Esophagus squamous epithelium (tissue), 5 donors: Measurements from ENCODE around the gene ADPRM. TPM values are rescaled to one million over a fixed set of nuclear protein-coding genes. Genes with fewer than 3 reads are reported as not detected.
"Not testable (repeated sequence)": the region's sequence is repeated elsewhere in the genome, so short reads cannot be mapped to it uniquely, and the experiment has no call there.

Experiments
- DNase-seq: peaks from one replicate; lab custom pipeline; 2025; lab: John Stamatoyannopoulos, UW
- H3K27ac ChIP-seq, 4 donors: fragments of 200-600 bp; sonication (generic); one replicate each; pipeline ENCODE4 v1.5.1; 2016 to 2019; ENCODE audit warnings: mild to moderate bottlenecking in 1 of 4
- H3K27me3 ChIP-seq, 4 donors: fragments of 200-600 bp; sonication (generic); 1 replicate in 3 of 4; 2 replicates in 1 of 4; pipeline versions ENCODE4 v1.5.1 to v1.6.0; 2017 to 2021; ENCODE audit warnings: antibody characterized with exemption in 1 of 4
- H3K36me3 ChIP-seq, 3 donors: fragments of 200-600 bp; sonication (generic); one replicate each; pipeline ENCODE4 v1.5.1; 2016 to 2019
- H3K4me1 ChIP-seq, 3 donors: fragments of 200-600 bp; sonication (generic); one replicate each; pipeline ENCODE4 v1.5.1; 2017 to 2019
- H3K4me3 ChIP-seq, 4 donors: fragments of 200-600 bp; sonication (generic); 1 replicate in 3 of 4; 2 replicates in 1 of 4; pipeline ENCODE4 v1.5.1; 2016 to 2019; ENCODE audit warnings: mild to moderate bottlenecking in 2 of 4, moderate library complexity in 1 of 4
- H3K9me3 ChIP-seq, 3 donors: fragments of 200-600 bp; sonication (generic); one replicate each; pipeline ENCODE4 v1.5.1; 2016 to 2019
- POLR2A ChIP-seq, 4 donors: fragments of 450-650 bp; IDR thresholded peaks; one replicate each; pipeline ENCODE4 v1.6.1; 2017; ENCODE audit warnings: antibody characterized with exemption in 4 of 4, mild to moderate bottlenecking in 4 of 4, moderate library complexity in 3 of 4
- WGBS, 2 donors: methylation state at CpG; one replicate each; pipeline ENCODE4 v1.1.5; 2018; 5-methylcytosine and 5-hydroxymethylcytosine counted together
- intact Hi-C: fragments of 100-400 bp; cut with DNase I; formaldehyde crosslinking; loops from one replicate; pipeline ENCODE4 v1.15.0; 2022
- total RNA-seq, 4 donors: library from RNA; depleted of rRNA; stranded (reverse); fragments of >200 nt; gene quantifications; one replicate each; pipeline ENCODE4 v1.1.0, GENCODE V29; 2016
- TF ChIP-seq, protein P1 (sequence below), 6 experiments: fragments of 450-650 bp in 4 of 6; fragments of 200-600 bp in 2 of 6; sonication (generic) in 2 of 6; IDR thresholded peaks; one replicate each; pipeline ENCODE4 v1.5.1; 2016 to 2019; ENCODE audit warnings: antibody characterized with exemption in 6 of 6, mild to moderate bottlenecking in 4 of 6, moderate library complexity in 4 of 6
- donor health status: DM: yes; HTN: yes; CAD: no.

ADPRM gene
- total RNA-seq, 4 donors from 2014 or later = 3.3 to 11.8 (median 4.4) TPM

GRCh38 chr17:10727192-10727591 lies 29.8 kb downstream of the ADPRM start:
- Histone ChIP-seq H3K36me3 (peaks cover 0 to 45% (median 0%) of the 10 kb centered on the region in 3 donors), H3K4me1 (peaks cover 0 to 28% (median 5%) of the 10 kb centered on the region in 3 donors), H3K4me3 (no peak overlapping the region), H3K27ac (no peak overlapping the region), H3K27me3 (no peaks in the 10 kb centered on the region), H3K9me3 (no peaks in the 10 kb centered on the region)
- TF ChIP-seq POLR2A (IDR thresholded peaks at IDR 0.05) = no peak
- TF ChIP-seq, protein P1, sequence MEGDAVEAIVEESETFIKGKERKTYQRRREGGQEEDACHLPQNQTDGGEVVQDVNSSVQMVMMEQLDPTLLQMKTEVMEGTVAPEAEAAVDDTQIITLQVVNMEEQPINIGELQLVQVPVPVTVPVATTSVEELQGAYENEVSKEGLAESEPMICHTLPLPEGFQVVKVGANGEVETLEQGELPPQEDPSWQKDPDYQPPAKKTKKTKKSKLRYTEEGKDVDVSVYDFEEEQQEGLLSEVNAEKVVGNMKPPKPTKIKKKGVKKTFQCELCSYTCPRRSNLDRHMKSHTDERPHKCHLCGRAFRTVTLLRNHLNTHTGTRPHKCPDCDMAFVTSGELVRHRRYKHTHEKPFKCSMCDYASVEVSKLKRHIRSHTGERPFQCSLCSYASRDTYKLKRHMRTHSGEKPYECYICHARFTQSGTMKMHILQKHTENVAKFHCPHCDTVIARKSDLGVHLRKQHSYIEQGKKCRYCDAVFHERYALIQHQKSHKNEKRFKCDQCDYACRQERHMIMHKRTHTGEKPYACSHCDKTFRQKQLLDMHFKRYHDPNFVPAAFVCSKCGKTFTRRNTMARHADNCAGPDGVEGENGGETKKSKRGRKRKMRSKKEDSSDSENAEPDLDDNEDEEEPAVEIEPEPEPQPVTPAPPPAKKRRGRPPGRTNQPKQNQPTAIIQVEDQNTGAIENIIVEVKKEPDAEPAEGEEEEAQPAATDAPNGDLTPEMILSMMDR (IDR thresholded peaks at IDR 0.05) = no peak
- WGBS, 2 donors = 82 to 86% methylated on average over 4 to 5 of the region's 5 CpGs
- DNase-seq = no peak
- intact Hi-C loops = no loop called here

- DNase-seq = no peak
- H3K36me3 ChIP-seq = peaks cover 0 to 36% (median 0%) of the 10 kb centered on the region in 3 donors
- H3K4me3 ChIP-seq = peak overlapping the region in 1 of 4 donors; percentile 82
- H3K9me3 ChIP-seq = no peaks in the 10 kb centered on the region
- TF ChIP-seq, protein P1 (IDR thresholded peaks at IDR 0.05) = no peak
- TF ChIP-seq POLR2A (IDR thresholded peaks at IDR 0.05) = no peak
- intact Hi-C loops = no loop called here
- H3K27ac ChIP-seq = peak overlapping the region in 3 of 4 donors; percentile 90 to 96 (median 93)
- WGBS, 2 donors = 94 to 97% methylated on average over 9 to 10 of the region's 10 CpGs
- no peaks in the 10 kb centered on the region for H3K27me3 ChIP-seq
- H3K4me1 ChIP-seq = peaks cover 0 to 28% (median 5%) of the 10 kb centered on the region in 3 donors
These were observed 31.0 kb downstream of the ADPRM start for GRCh38 chr17:10728331-10728892.

GRCh38 chr17:10729334-10730193 lies 32.2 kb downstream of the ADPRM start, which contains the start of gene TMEM220:
Gene TMEM220, minus strand, starts transcription at chr17:10730023. Its CDS starts 172 bp downstream, at chr17:10729851.
- DNase-seq = no peak
- WGBS, 2 donors = 4 to 29% methylated on average over 19 to 21 of the region's 79 CpGs
- TF ChIP-seq, protein P1 (IDR thresholded peaks at IDR 0.05) = no peak
- peak in 3 of 4 donors; percentile 26 to 60 (median 56) for TF ChIP-seq POLR2A (IDR thresholded peaks at IDR 0.05)
- Histone ChIP-seq H3K9me3 (no peaks in the 10 kb centered on the region), H3K36me3 (peaks cover 0 to 26% (median 0%) of the 10 kb centered on the region in 3 donors), H3K4me1 (peaks cover 0 to 28% (median 5%) of the 10 kb centered on the region in 3 donors), H3K27me3 (no peaks in the 10 kb centered on the region), H3K27ac (peak within 1 kb of the TSS; percentile 90 to 96 (median 92)), H3K4me3 (peak within 1 kb of the TSS; percentile 68 to 82 (median 71))
- intact Hi-C loops = no loop called here

DNA sequence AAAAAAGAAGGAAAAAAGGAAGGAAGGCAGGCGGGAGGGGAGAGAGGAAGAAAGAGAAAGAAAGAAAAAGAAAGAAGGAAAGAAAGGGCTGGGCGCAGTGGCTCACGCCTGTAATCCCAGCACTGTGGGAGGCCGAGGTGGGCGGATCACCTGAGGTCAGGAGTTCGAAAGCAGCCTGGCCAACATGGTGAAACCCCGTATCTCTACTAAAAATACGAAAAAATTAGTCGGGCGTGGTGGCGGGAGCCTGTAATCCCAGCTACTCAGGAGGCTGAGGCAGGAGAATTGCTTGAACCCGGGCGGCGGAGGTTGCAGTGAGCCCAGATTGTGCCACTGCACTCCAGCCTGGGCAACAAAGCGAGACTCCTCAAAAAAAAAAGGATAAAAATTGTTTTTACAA lies 32.9 kb downstream of the ADPRM start:
- Histone ChIP-seq H3K4me1 (peaks cover 0 to 28% (median 5%) of the 10 kb centered on the region in 3 donors), H3K36me3 (peaks cover 0 to 19% (median 0%) of the 10 kb centered on the region in 3 donors), H3K27ac (peak overlapping the region; percentile 90 to 96 (median 92)), H3K4me3 (peak overlapping the region; percentile 68 to 82 (median 71))
- DNase-seq, H3K27me3 ChIP-seq, intact Hi-C loops, H3K9me3 ChIP-seq: not testable (repeated sequence)
- 7 to 10% methylated on average over 15 of the region's 15 CpGs for WGBS, 2 donors

DNA sequence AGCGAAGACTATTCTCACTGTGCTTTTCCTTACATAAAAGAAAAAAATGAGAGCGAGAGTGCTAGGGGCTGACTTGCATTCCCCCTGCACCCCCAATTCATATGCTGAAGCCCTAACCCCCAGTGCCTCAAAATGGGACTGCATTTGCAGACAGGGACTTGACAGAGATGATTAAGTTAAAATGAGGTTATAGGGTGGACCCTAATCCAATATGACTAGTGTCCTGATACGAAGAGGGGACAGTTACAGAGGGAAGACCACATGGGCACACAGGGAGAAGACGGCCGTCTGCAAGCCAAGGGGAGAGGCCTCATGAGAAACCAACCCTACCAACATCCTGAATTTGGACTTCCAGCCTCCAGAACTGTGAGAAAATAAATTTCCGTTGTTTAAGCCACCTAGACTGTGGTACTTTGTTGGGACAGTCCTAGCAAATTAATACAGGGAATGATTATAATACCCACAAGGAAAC lies 34.0 kb downstream of the ADPRM start:
- Histone ChIP-seq H3K9me3 (no peaks in the 10 kb centered on the region), H3K4me1 (peaks cover 0 to 28% (median 5%) of the 10 kb centered on the region in 3 donors), H3K27ac (peak overlapping the region in 3 of 4 donors; percentile 11 to 96 (median 93)), H3K4me3 (peak overlapping the region in 2 of 4 donors; percentile 74 to 82), H3K36me3 (peaks cover 0 to 7% (median 0%) of the 10 kb centered on the region in 3 donors), H3K27me3 (no peaks in the 10 kb centered on the region)
- intact Hi-C loops = no loop called here
- DNase-seq = no peak
- TF ChIP-seq, protein P1 (IDR thresholded peaks at IDR 0.05) = no peak
- no peak for TF ChIP-seq POLR2A (IDR thresholded peaks at IDR 0.05)
- WGBS, 2 donors = 85 to 87% methylated on average over 6 of the region's 6 CpGs

GRCh38 chr17:10732121-10732520 lies 34.7 kb downstream of the ADPRM start:
- intact Hi-C loops, H3K27ac ChIP-seq: not testable (repeated sequence)
- WGBS, 2 donors = 84 to 87% methylated on average over 6 of the region's 6 CpGs

More at GRCh38 chr17:10732121-10732520, 34.7 kb downstream of the ADPRM start:
- H3K36me3 ChIP-seq, H3K9me3 ChIP-seq, DNase-seq, H3K4me3 ChIP-seq, H3K27me3 ChIP-seq: not testable (repeated sequence)
- H3K4me1 ChIP-seq = peaks cover 0 to 31% (median 5%) of the 10 kb centered on the region in 3 donors
